GM12878 (cell line): ENCODE data around the gene P2RX6.

Experiments used
- EGR1 ChIP-seq, 2 experiments: IDR thresholded peaks; 1 replicate in 1 of 2; 2 replicates in 1 of 2; pipeline ENCODE4 v1.6.1; 2011 to 2012; ENCODE audit warnings: low read depth in 2 of 2, low read length in 2 of 2, borderline replicate concordance in 1 of 2, mild to moderate bottlenecking in 1 of 2, moderate library complexity in 1 of 2
- RAD21 ChIP-seq: IDR thresholded peaks from 2 replicates; pipeline ENCODE4 v1.6.1; 2011; ENCODE audit warnings: mild to moderate bottlenecking, low read depth, low read length, moderate library complexity; ENCODE audit not compliant: insufficient read depth
- TF ChIP-seq, protein P1 (sequence below), 3 experiments: IDR thresholded peaks in 2 of 3; conservative IDR thresholded peaks in 1 of 3; 2 replicates each; pipeline ENCODE4 v1.5.1; 2011; ENCODE audit warnings: low read depth in 3 of 3, low read length in 3 of 3, mild to moderate bottlenecking in 3 of 3, control low read depth in 2 of 3, moderate library complexity in 2 of 3, inconsistent platforms in 1 of 3, mixed read lengths in 1 of 3; ENCODE audit not compliant: control insufficient read depth in 2 of 3, insufficient read depth in 1 of 3; ENCODE audit errors: extremely low read depth in 1 of 3

DNA sequence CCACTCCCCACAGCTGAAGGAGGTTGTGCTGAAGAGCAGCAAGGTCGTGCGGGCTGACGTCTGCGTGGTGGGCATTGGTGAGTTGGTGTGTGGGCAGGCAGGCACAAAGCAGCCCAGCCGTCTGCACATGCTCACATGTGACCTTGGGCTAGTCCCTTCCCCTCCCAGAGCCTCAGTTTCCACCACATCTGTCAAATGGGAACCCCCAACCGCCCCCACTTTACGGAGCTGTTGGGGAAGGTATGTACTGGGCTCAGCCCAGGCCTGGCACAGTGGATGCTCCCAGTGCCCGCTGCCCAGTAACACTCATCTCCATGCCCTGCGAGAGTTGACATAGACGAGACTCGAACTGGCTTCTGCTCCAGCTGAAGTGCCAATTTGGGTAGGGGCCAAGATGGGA lies 37.9 kb upstream of the P2RX6 start:
- TF ChIP-seq, protein P1, sequence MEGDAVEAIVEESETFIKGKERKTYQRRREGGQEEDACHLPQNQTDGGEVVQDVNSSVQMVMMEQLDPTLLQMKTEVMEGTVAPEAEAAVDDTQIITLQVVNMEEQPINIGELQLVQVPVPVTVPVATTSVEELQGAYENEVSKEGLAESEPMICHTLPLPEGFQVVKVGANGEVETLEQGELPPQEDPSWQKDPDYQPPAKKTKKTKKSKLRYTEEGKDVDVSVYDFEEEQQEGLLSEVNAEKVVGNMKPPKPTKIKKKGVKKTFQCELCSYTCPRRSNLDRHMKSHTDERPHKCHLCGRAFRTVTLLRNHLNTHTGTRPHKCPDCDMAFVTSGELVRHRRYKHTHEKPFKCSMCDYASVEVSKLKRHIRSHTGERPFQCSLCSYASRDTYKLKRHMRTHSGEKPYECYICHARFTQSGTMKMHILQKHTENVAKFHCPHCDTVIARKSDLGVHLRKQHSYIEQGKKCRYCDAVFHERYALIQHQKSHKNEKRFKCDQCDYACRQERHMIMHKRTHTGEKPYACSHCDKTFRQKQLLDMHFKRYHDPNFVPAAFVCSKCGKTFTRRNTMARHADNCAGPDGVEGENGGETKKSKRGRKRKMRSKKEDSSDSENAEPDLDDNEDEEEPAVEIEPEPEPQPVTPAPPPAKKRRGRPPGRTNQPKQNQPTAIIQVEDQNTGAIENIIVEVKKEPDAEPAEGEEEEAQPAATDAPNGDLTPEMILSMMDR (IDR thresholded peaks at IDR 0.05 in 2 of 3, conservative IDR thresholded peaks at IDR 0.05 in 1 of 3; ENCODE audit: control insufficient read depth in 2 of 3, extremely low read depth in 1 of 3, insufficient read depth in 1 of 3, low read depth in 3 of 3, low read length in 3 of 3), result no peak
- no peak for TF ChIP-seq EGR1 (IDR thresholded peaks at IDR 0.05; ENCODE audit: borderline replicate concordance in 1 of 2, low read depth in 2 of 2, low read length in 2 of 2)
- TF ChIP-seq RAD21, result no peak
